Measurements from ENCODE around the gene TRAPPC3. TPM values are rescaled to one million over a fixed set of nuclear protein-coding genes. Genes with fewer than 3 reads are reported as not detected.

Gene TRAPPC3
- total RNA-seq, 1 experiment from 2014 or later: 86.6 TPM

DNA sequence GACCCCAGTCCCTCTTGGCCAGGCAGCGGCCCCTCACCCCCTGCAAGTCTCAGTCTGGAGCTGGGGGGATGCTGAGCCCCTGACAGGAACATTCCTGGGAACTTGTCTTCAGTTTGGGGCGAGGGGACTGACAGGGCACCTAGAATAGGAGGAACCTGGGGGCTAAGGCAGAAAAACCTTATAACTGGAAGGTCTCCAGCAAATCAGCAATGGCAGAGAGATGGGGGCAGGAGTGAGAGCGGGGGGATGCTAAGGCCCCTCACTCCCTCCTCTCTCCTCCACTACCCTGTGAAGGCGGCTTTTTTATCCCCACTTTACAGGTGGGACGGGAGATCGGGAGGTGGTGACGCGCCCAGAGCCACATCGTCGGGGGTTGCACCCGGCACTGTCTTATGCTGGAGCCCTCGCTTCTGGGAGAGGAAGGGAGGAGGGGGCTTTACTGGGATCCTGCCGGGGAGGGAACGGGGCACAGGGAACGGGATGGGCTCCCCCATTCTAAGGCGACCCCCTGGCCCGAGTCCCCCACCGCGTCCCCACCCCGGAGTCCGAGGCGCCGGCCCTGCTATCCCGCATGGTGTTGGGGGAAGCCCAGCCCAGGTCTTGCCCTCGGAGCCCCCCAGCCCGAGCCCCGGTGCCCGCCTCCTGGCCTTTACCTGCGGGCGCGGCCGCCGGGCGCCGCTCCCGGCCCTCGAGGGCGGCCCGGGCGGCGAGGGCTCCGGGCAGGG, 24.7 kb downstream of the TRAPPC3 start:
- DNase-seq (ENCODE audit: low spot score): no peak
- TF ChIP-seq EZH2 (IDR thresholded peaks at IDR 0.05; ENCODE audit: borderline replicate concordance, low read depth, low read length, poor library complexity, severe bottlenecking): no peak
- TF ChIP-seq, protein P1, sequence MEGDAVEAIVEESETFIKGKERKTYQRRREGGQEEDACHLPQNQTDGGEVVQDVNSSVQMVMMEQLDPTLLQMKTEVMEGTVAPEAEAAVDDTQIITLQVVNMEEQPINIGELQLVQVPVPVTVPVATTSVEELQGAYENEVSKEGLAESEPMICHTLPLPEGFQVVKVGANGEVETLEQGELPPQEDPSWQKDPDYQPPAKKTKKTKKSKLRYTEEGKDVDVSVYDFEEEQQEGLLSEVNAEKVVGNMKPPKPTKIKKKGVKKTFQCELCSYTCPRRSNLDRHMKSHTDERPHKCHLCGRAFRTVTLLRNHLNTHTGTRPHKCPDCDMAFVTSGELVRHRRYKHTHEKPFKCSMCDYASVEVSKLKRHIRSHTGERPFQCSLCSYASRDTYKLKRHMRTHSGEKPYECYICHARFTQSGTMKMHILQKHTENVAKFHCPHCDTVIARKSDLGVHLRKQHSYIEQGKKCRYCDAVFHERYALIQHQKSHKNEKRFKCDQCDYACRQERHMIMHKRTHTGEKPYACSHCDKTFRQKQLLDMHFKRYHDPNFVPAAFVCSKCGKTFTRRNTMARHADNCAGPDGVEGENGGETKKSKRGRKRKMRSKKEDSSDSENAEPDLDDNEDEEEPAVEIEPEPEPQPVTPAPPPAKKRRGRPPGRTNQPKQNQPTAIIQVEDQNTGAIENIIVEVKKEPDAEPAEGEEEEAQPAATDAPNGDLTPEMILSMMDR (conservative IDR thresholded peaks at IDR 0.05; ENCODE audit: low read depth, low read length): no peak
- Histone ChIP-seq H3K4me1 (ENCODE audit: insufficient read depth, low read length, poor library complexity, severe bottlenecking) (no peaks in the 10 kb centered on the region), H3K27me3 (replicated peaks; ENCODE audit: insufficient read depth, low read depth, low read length, poor library complexity) (peaks cover 13% of the 10 kb centered on the region), H3K27ac (ENCODE audit: low read depth, low read length, poor library complexity, severe bottlenecking) (no peak overlapping the region), H3K36me3 (ENCODE audit: insufficient read depth, low read length, poor library complexity, severe bottlenecking) (no peaks in the 10 kb centered on the region), H3K9me3 (ENCODE audit: low read depth, low read length, poor library complexity, severe bottlenecking) (no peaks in the 10 kb centered on the region), H3K4me3 (ENCODE audit: low read depth, low read length, poor library complexity, severe bottlenecking) (no peak overlapping the region)
- intact Hi-C loops (cut with micrococcal nuclease; ENCODE audit: unreplicated experiment): no loop called here
- ChIA-PET CTCF (no interaction called here), POLR2A (ENCODE audit: low non-redundant PET) (no interaction called here)
- no TSS peak for BruUV-seq (replicated peaks)

DNA sequence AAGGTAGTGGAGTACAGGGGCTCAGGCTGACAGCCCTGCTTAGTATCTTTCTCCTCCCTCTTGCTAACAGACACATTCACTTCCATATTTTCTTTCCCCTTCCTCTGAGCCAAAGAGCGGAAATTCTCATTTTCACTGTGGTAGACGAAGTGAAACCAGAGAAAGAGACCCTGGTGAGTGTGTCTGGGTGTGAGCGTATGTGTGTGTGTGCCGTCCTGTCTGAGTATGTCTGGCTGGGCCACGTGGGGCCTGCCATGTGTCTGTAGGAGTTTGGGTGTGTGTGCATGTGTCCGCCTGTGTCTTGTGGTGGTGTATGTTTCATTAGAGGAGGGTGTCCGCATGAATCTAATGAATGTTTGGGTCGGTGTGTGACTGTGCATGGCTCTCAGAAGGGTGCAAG, 25.9 kb downstream of the TRAPPC3 start:
- Histone ChIP-seq H3K4me3 (ENCODE audit: low read depth, low read length, poor library complexity, severe bottlenecking) (no peak overlapping the region), H3K27ac (ENCODE audit: low read depth, low read length, poor library complexity, severe bottlenecking) (no peak overlapping the region), H3K27me3 (replicated peaks; ENCODE audit: insufficient read depth, low read depth, low read length, poor library complexity) (peaks cover 13% of the 10 kb centered on the region), H3K36me3 (ENCODE audit: insufficient read depth, low read length, poor library complexity, severe bottlenecking) (no peaks in the 10 kb centered on the region), H3K4me1 (ENCODE audit: insufficient read depth, low read length, poor library complexity, severe bottlenecking) (no peaks in the 10 kb centered on the region), H3K9me3 (ENCODE audit: low read depth, low read length, poor library complexity, severe bottlenecking) (no peaks in the 10 kb centered on the region)
- no peak for DNase-seq (ENCODE audit: low spot score)
- ChIA-PET CTCF (no interaction called here), POLR2A (ENCODE audit: low non-redundant PET) (no interaction called here)
- no TSS peak for BruUV-seq (replicated peaks)
- no peak for TF ChIP-seq EZH2 (IDR thresholded peaks at IDR 0.05; ENCODE audit: borderline replicate concordance, low read depth, low read length, poor library complexity, severe bottlenecking)
- TF ChIP-seq, protein P1 (conservative IDR thresholded peaks at IDR 0.05; ENCODE audit: low read depth, low read length): no peak
- intact Hi-C loops (cut with micrococcal nuclease; ENCODE audit: unreplicated experiment): no loop called here

DNA sequence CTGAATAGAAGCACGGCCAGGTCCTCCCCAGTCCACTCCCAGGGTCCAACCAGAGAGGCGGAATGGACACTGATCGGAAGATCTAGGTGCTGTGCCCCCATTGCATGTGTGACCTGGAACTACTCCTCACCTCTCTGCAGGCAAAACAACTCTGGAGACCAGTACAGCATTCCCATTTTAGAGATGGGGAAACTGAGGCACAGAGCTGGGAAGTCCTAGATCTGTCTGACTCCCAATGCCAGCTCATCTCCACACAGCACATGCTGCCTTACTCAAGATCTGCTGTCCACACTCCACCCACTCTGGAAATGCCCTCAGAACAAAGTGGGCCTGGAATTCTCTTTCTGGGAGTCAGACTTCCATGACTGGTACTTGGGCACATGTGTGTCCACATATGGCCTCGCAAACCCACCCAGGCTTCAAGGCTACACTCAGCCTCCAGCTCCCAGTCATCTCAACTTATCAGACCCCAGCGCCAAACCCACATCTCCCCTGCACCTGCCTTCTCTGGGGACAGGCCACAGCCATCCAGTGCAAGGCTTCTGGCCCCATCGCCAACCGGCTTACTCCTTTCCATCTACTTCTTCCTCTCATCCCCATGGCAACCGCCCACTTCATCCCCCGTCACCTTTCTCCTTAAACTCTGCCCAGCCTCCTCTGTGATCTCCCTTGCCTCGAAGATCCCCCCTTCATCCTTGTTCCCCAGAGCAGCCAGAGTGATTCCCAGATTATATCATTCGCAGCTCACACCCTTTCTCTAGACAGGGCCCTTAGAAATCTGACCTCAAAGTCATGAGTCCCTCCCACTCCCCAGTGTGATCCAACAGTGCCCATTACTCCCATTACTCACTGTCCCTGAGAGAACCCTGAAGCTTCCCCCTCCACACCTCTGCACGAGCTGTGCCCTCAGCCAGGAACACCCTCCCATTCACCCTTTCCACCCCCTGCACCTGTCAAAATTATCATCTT, 26.9 kb downstream of the TRAPPC3 start:
- BruUV-seq (replicated peaks): no TSS peak
- Histone ChIP-seq H3K9me3 (ENCODE audit: low read depth, low read length, poor library complexity, severe bottlenecking) (no peaks in the 10 kb centered on the region), H3K27ac (ENCODE audit: low read depth, low read length, poor library complexity, severe bottlenecking) (no peak overlapping the region), H3K4me3 (ENCODE audit: low read depth, low read length, poor library complexity, severe bottlenecking) (no peak overlapping the region), H3K4me1 (ENCODE audit: insufficient read depth, low read length, poor library complexity, severe bottlenecking) (no peaks in the 10 kb centered on the region), H3K36me3 (ENCODE audit: insufficient read depth, low read length, poor library complexity, severe bottlenecking) (no peaks in the 10 kb centered on the region), H3K27me3 (replicated peaks; ENCODE audit: insufficient read depth, low read depth, low read length, poor library complexity) (peaks cover 13% of the 10 kb centered on the region)
- intact Hi-C loops (cut with micrococcal nuclease; ENCODE audit: unreplicated experiment): no loop called here
- TF ChIP-seq EZH2 (IDR thresholded peaks at IDR 0.05; ENCODE audit: borderline replicate concordance, low read depth, low read length, poor library complexity, severe bottlenecking): no peak
- TF ChIP-seq, protein P1 (conservative IDR thresholded peaks at IDR 0.05; ENCODE audit: low read depth, low read length): no peak
- DNase-seq (ENCODE audit: low spot score): no peak
- ChIA-PET POLR2A (ENCODE audit: low non-redundant PET) (no interaction called here), CTCF (no interaction called here)
